ENCODE measurements around the gene ANO2.

DNA sequence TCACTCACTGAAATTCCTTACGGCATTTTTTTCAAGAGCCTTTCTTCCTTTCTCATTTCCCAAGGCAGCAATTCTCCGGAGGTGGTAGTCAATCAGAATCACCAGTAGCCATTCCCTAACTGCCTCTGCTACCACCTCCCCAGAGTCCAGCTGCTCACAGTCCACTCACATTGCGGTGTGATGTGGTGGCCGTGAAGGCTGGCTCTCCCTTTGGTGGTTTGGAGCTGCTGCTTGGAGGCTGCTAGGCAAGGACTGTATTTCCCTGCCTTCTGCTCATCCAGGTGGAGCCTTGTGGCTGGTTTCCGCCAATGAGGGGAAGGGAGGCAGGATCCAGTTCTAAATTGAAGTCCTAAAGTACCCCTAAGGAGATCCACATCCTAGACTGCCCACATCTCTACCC lies 222.0 kb downstream of the ANO2 start:
- TF ChIP-seq, protein P1, sequence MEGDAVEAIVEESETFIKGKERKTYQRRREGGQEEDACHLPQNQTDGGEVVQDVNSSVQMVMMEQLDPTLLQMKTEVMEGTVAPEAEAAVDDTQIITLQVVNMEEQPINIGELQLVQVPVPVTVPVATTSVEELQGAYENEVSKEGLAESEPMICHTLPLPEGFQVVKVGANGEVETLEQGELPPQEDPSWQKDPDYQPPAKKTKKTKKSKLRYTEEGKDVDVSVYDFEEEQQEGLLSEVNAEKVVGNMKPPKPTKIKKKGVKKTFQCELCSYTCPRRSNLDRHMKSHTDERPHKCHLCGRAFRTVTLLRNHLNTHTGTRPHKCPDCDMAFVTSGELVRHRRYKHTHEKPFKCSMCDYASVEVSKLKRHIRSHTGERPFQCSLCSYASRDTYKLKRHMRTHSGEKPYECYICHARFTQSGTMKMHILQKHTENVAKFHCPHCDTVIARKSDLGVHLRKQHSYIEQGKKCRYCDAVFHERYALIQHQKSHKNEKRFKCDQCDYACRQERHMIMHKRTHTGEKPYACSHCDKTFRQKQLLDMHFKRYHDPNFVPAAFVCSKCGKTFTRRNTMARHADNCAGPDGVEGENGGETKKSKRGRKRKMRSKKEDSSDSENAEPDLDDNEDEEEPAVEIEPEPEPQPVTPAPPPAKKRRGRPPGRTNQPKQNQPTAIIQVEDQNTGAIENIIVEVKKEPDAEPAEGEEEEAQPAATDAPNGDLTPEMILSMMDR (IDR thresholded peaks at IDR 0.05 in 4 of 5, conservative IDR thresholded peaks at IDR 0.05 in 1 of 5) = no peak
- TF ChIP-seq POLR2A (IDR thresholded peaks at IDR 0.05) = no peak
